Suprapubic skin (tissue), 4 donors: ENCODE measurements around the gene PRPF4. TPM values are rescaled to one million over a fixed set of nuclear protein-coding genes. Genes with fewer than 3 reads are reported as not detected.

Experiments
- DNase-seq, 2 donors: peaks; one replicate each; pipeline ENCODE4 v3.0.0-alpha.2; 2019; ENCODE audit warnings: low spot score in 2 of 2
- H3K27ac ChIP-seq: fragments of 200-600 bp; sonication (generic); one replicate; pipeline ENCODE4 v1.5.1; 2019
- H3K27me3 ChIP-seq: fragments of 200-600 bp; sonication (generic); one replicate; pipeline ENCODE4 v1.5.1; 2019
- H3K36me3 ChIP-seq: fragments of 200-600 bp; sonication (generic); one replicate; pipeline ENCODE4 v1.5.1; 2019
- H3K4me1 ChIP-seq: fragments of 200-600 bp; sonication (generic); one replicate; pipeline ENCODE4 v1.5.1; 2019
- H3K4me3 ChIP-seq: fragments of 200-600 bp; sonication (generic); one replicate; pipeline ENCODE4 v1.5.1; 2019; ENCODE audit warnings: mild to moderate bottlenecking
- H3K9me3 ChIP-seq: fragments of 200-600 bp; sonication (generic); one replicate; pipeline ENCODE4 v1.5.1; 2019
- CTCF ChIP-seq, 2 donors: fragments of 200-600 bp in 1 of 2; fragments of 450-650 bp in 1 of 2; sonication (generic) in 1 of 2; IDR thresholded peaks; one replicate each; pipeline ENCODE4 v1.5.1; 2016 to 2019; ENCODE audit warnings: antibody characterized with exemption in 2 of 2, mild to moderate bottlenecking in 1 of 2, moderate library complexity in 1 of 2
- EP300 ChIP-seq: sonication (generic); formaldehyde crosslinking; IDR thresholded peaks from one replicate; pipeline ENCODE4 v1.6.1; 2017; ENCODE audit warnings: antibody characterized with exemption
- POLR2A ChIP-seq, 2 donors: fragments of 450-650 bp; IDR thresholded peaks; one replicate each; pipeline ENCODE4 v1.6.1; 2017; ENCODE audit warnings: antibody characterized with exemption in 2 of 2, mild to moderate bottlenecking in 2 of 2, moderate library complexity in 2 of 2
- POLR2AphosphoS5 ChIP-seq, 3 donors: sonication (generic); formaldehyde crosslinking; IDR thresholded peaks; one replicate each; pipeline ENCODE4 v1.6.1; 2017; ENCODE audit warnings: antibody characterized with exemption in 3 of 3
- WGBS: methylation state at CpG from one replicate; pipeline ENCODE4 v1.1.5; 2018; 5-methylcytosine and 5-hydroxymethylcytosine counted together
- total RNA-seq, 4 donors: library from RNA; depleted of rRNA; stranded (reverse); fragments of >200 nt; gene quantifications; one replicate each; pipeline ENCODE4 v1.1.0, GENCODE V29; 2016

PRPF4 gene
- total RNA-seq, 4 donors from 2014 or later = 13.6 to 21.3 (median 17.6) TPM

- TF ChIP-seq POLR2A (IDR thresholded peaks at IDR 0.05) (no peak), CTCF (IDR thresholded peaks at IDR 0.05) (no peak), EP300 (no peak), POLR2AphosphoS5 (IDR thresholded peaks at IDR 0.05) (no peak)
- Histone ChIP-seq H3K4me3 (no peak overlapping the region), H3K27ac (no peak overlapping the region), H3K36me3 (peaks cover 23% of the 10 kb centered on the region), H3K4me1 (no peaks in the 10 kb centered on the region), H3K27me3 (no peaks in the 10 kb centered on the region), H3K9me3 (no peaks in the 10 kb centered on the region)
- DNase-seq = no peak
- 100% methylated on average over 3 of the region's 3 CpGs for WGBS
Measured at GRCh38 chr9:113320051-113320450, 44.6 kb downstream of the PRPF4 start.

- DNase-seq = no peak
- no peaks in the 10 kb centered on the region for H3K4me1 ChIP-seq
- H3K27ac ChIP-seq = no peak overlapping the region
- no peaks in the 10 kb centered on the region for H3K9me3 ChIP-seq
- no peak overlapping the region for H3K4me3 ChIP-seq
- no peak for TF ChIP-seq CTCF (IDR thresholded peaks at IDR 0.05)
- no peak for TF ChIP-seq POLR2A (IDR thresholded peaks at IDR 0.05)
- no peak for TF ChIP-seq POLR2AphosphoS5 (IDR thresholded peaks at IDR 0.05)
- no peak for TF ChIP-seq EP300
- 80% methylated on average over 6 of the region's 6 CpGs for WGBS
- H3K36me3 ChIP-seq = peaks cover 15% of the 10 kb centered on the region
- H3K27me3 ChIP-seq = no peaks in the 10 kb centered on the region
Measured at GRCh38 chr9:113322671-113323070, 47.2 kb downstream of the PRPF4 start.

GRCh38 chr9:113326230-113326629, 50.8 kb downstream of the PRPF4 start:
- WGBS = 94% methylated on average over 4 of the region's 4 CpGs
- no peak overlapping the region for H3K27ac ChIP-seq
- H3K4me1 ChIP-seq = no peaks in the 10 kb centered on the region
- no peaks in the 10 kb centered on the region for H3K27me3 ChIP-seq
- DNase-seq = no peak
- TF ChIP-seq POLR2A (IDR thresholded peaks at IDR 0.05) (no peak), POLR2AphosphoS5 (IDR thresholded peaks at IDR 0.05) (no peak), EP300 (no peak), CTCF (IDR thresholded peaks at IDR 0.05) (no peak)
- no peaks in the 10 kb centered on the region for H3K9me3 ChIP-seq
- H3K4me3 ChIP-seq = no peak overlapping the region
- peaks cover 2% of the 10 kb centered on the region for H3K36me3 ChIP-seq

GRCh38 chr9:113328045-113328782, 52.8 kb downstream of the PRPF4 start:
- Histone ChIP-seq H3K9me3 (no peaks in the 10 kb centered on the region), H3K4me3 (no peak overlapping the region), H3K4me1 (no peaks in the 10 kb centered on the region), H3K27me3 (no peaks in the 10 kb centered on the region), H3K27ac (no peak overlapping the region), H3K36me3 (peaks cover 10% of the 10 kb centered on the region)
- DNase-seq = no peak
- WGBS = 96% methylated on average over 3 of the region's 3 CpGs
- TF ChIP-seq EP300 (no peak), POLR2AphosphoS5 (IDR thresholded peaks at IDR 0.05) (no peak), POLR2A (IDR thresholded peaks at IDR 0.05) (no peak), CTCF (IDR thresholded peaks at IDR 0.05) (no peak)

GRCh38 chr9:113331780-113332179, 56.3 kb downstream of the PRPF4 start:
- 71% methylated on average over 4 of the region's 4 CpGs for WGBS
- H3K27me3 ChIP-seq = no peaks in the 10 kb centered on the region

More at GRCh38 chr9:113331780-113332179, 56.3 kb downstream of the PRPF4 start:
- no peak overlapping the region for H3K4me3 ChIP-seq
- no peaks in the 10 kb centered on the region for H3K4me1 ChIP-seq
- TF ChIP-seq POLR2AphosphoS5 (IDR thresholded peaks at IDR 0.05) = no peak
- no peak for TF ChIP-seq EP300
- no peak for TF ChIP-seq POLR2A (IDR thresholded peaks at IDR 0.05)
- DNase-seq = no peak
- H3K27ac ChIP-seq = no peak overlapping the region
- H3K36me3 ChIP-seq = peaks cover 10% of the 10 kb centered on the region
- H3K9me3 ChIP-seq = no peaks in the 10 kb centered on the region
